ENCODE data around the gene GLRA2.
A peak's percentile ranks its signal among the peaks of the same experiment; 100 is the strongest.

Gene GLRA2

GRCh38 chrX:14506866-14507265 lies 22.5 kb upstream of the GLRA2 start:
- no peak overlapping the region for H2BK12ac ChIP-seq (ENCODE audit: low read length in 2 of 2)
- no peak overlapping the region for H3K4me2 ChIP-seq (ENCODE audit: low read length, poor library complexity, severe bottlenecking)
- no peak for DNase-seq
- no peak overlapping the region for H3K4me3 ChIP-seq (ENCODE audit: insufficient read depth in 1 of 2, low read depth in 1 of 2, low read length in 2 of 2)
- no peak overlapping the region for H4K8ac ChIP-seq (ENCODE audit: low read length)
- no peaks in the 10 kb centered on the region for H3K27me3 ChIP-seq (ENCODE audit: control insufficient read depth in 1 of 2, insufficient read depth in 1 of 2, low read length in 2 of 2)
- no peaks in the 10 kb centered on the region for H3K79me1 ChIP-seq (replicated peaks; ENCODE audit: low read length, poor library complexity, severe bottlenecking)
- no peak overlapping the region for H2BK120ac ChIP-seq (ENCODE audit: low read depth, low read length)
- no peak overlapping the region for H2AK5ac ChIP-seq (ENCODE audit: low read length, severe bottlenecking)
- H3K4ac ChIP-seq (ENCODE audit: low read depth in 1 of 2, low read length in 2 of 2), result no peak overlapping the region
- H3K4me1 ChIP-seq (ENCODE audit: control insufficient read depth, insufficient read depth, low read depth, low read length), result no peaks in the 10 kb centered on the region
- no peak overlapping the region for H3K23ac ChIP-seq (ENCODE audit: low read length in 2 of 2)
- no peaks in the 10 kb centered on the region for H3K36me3 ChIP-seq (ENCODE audit: control insufficient read depth in 1 of 2, insufficient read depth in 2 of 2, low read depth in 1 of 2, low read length in 2 of 2)
- H3K14ac ChIP-seq (ENCODE audit: low read length in 2 of 2), result no peak overlapping the region
- H3K18ac ChIP-seq (ENCODE audit: low read depth in 1 of 2, low read length in 2 of 2), result no peak overlapping the region
- H3K9me3 ChIP-seq (ENCODE audit: control insufficient read depth, low read length), result no peaks in the 10 kb centered on the region
- no peak overlapping the region for H3K27ac ChIP-seq (ENCODE audit: low read length, poor library complexity, severe bottlenecking)
- no peak overlapping the region for H2BK15ac ChIP-seq (ENCODE audit: low read depth, poor library complexity, severe bottlenecking)
- H3K9ac ChIP-seq (ENCODE audit: low read length), result no peak overlapping the region
- H2BK5ac ChIP-seq (ENCODE audit: low read depth, low read length, poor library complexity, severe bottlenecking), result no peak overlapping the region
- H4K91ac ChIP-seq (ENCODE audit: low read length), result no peak overlapping the region
- no peak overlapping the region for H2AFZ ChIP-seq (ENCODE audit: low read depth, low read length)

- H2AFZ ChIP-seq (ENCODE audit: low read depth, low read length), result no peak overlapping the region
- no peaks in the 10 kb centered on the region for H3K4me1 ChIP-seq (ENCODE audit: control insufficient read depth, insufficient read depth, low read depth, low read length)
- no peak overlapping the region for H3K4ac ChIP-seq (ENCODE audit: low read depth in 1 of 2, low read length in 2 of 2)
- H4K91ac ChIP-seq (ENCODE audit: low read length), result no peak overlapping the region
- H2AK5ac ChIP-seq (ENCODE audit: low read length, severe bottlenecking), result no peak overlapping the region
- WGBS, result 81% methylated on average over 3 of the region's 3 CpGs
- H4K8ac ChIP-seq (ENCODE audit: low read length), result no peak overlapping the region
- H3K4me3 ChIP-seq (ENCODE audit: insufficient read depth in 1 of 2, low read depth in 1 of 2, low read length in 2 of 2), result no peak overlapping the region
- no peak overlapping the region for H2BK120ac ChIP-seq (ENCODE audit: low read depth, low read length)
- H3K4me2 ChIP-seq (ENCODE audit: low read length, poor library complexity, severe bottlenecking), result no peak overlapping the region
- H3K23ac ChIP-seq (ENCODE audit: low read length in 2 of 2), result no peak overlapping the region
- H2BK12ac ChIP-seq (ENCODE audit: low read length in 2 of 2), result no peak overlapping the region
- no peak overlapping the region for H3K9ac ChIP-seq (ENCODE audit: low read length)
- no peak overlapping the region for H2BK5ac ChIP-seq (ENCODE audit: low read depth, low read length, poor library complexity, severe bottlenecking)
- no peaks in the 10 kb centered on the region for H3K36me3 ChIP-seq (ENCODE audit: control insufficient read depth in 1 of 2, insufficient read depth in 2 of 2, low read depth in 1 of 2, low read length in 2 of 2)
- H3K27me3 ChIP-seq (ENCODE audit: control insufficient read depth in 1 of 2, insufficient read depth in 1 of 2, low read length in 2 of 2), result no peaks in the 10 kb centered on the region
- no peak overlapping the region for H3K27ac ChIP-seq (ENCODE audit: low read length, poor library complexity, severe bottlenecking)
- H2BK15ac ChIP-seq (ENCODE audit: low read depth, poor library complexity, severe bottlenecking), result no peak overlapping the region
- H3K9me3 ChIP-seq (ENCODE audit: control insufficient read depth, low read length), result no peaks in the 10 kb centered on the region
- DNase-seq, result no peak
- H3K18ac ChIP-seq (ENCODE audit: low read depth in 1 of 2, low read length in 2 of 2), result no peak overlapping the region
- H3K79me1 ChIP-seq (replicated peaks; ENCODE audit: low read length, poor library complexity, severe bottlenecking), result no peaks in the 10 kb centered on the region
- no peak overlapping the region for H3K14ac ChIP-seq (ENCODE audit: low read length in 2 of 2)
These were observed 21.2 kb upstream of the GLRA2 start for GRCh38 chrX:14508025-14508690.

- Histone ChIP-seq H3K23ac (ENCODE audit: low read length in 2 of 2) (no peak overlapping the region), H2AFZ (ENCODE audit: low read depth, low read length) (no peak overlapping the region), H3K27ac (ENCODE audit: low read length, poor library complexity, severe bottlenecking) (no peak overlapping the region), H4K8ac (ENCODE audit: low read length) (no peak overlapping the region), H2AK5ac (ENCODE audit: low read length, severe bottlenecking) (no peak overlapping the region), H3K4me3 (ENCODE audit: insufficient read depth in 1 of 2, low read depth in 1 of 2, low read length in 2 of 2) (no peak overlapping the region), H4K91ac (ENCODE audit: low read length) (no peak overlapping the region), H3K4ac (ENCODE audit: low read depth in 1 of 2, low read length in 2 of 2) (no peak overlapping the region), H3K4me2 (ENCODE audit: low read length, poor library complexity, severe bottlenecking) (no peak overlapping the region), H3K79me1 (replicated peaks; ENCODE audit: low read length, poor library complexity, severe bottlenecking) (no peaks in the 10 kb centered on the region), H2BK5ac (ENCODE audit: low read depth, low read length, poor library complexity, severe bottlenecking) (no peak overlapping the region), H3K9me3 (ENCODE audit: control insufficient read depth, low read length) (no peaks in the 10 kb centered on the region), H3K36me3 (ENCODE audit: control insufficient read depth in 1 of 2, insufficient read depth in 2 of 2, low read depth in 1 of 2, low read length in 2 of 2) (no peaks in the 10 kb centered on the region), H2BK120ac (ENCODE audit: low read depth, low read length) (no peak overlapping the region), H3K18ac (ENCODE audit: low read depth in 1 of 2, low read length in 2 of 2) (no peak overlapping the region), H3K27me3 (ENCODE audit: control insufficient read depth in 1 of 2, insufficient read depth in 1 of 2, low read length in 2 of 2) (no peaks in the 10 kb centered on the region), H3K4me1 (ENCODE audit: control insufficient read depth, insufficient read depth, low read depth, low read length) (no peaks in the 10 kb centered on the region), H3K14ac (ENCODE audit: low read length in 2 of 2) (no peak overlapping the region), H2BK12ac (ENCODE audit: low read length in 2 of 2) (no peak overlapping the region), H3K9ac (ENCODE audit: low read length) (no peak overlapping the region), H2BK15ac (ENCODE audit: low read depth, poor library complexity, severe bottlenecking) (no peak overlapping the region)
- no peak for DNase-seq
- WGBS, result 77% methylated on average over 3 of the region's 4 CpGs
These were observed 19.8 kb upstream of the GLRA2 start for GRCh38 chrX:14509325-14510057.

GRCh38 chrX:14528629-14529289 lies 577 bp upstream of the GLRA2 start:
- Histone ChIP-seq H3K9me3 (ENCODE audit: control insufficient read depth, low read length) (no peaks in the 10 kb centered on the region), H3K27ac (ENCODE audit: low read length, poor library complexity, severe bottlenecking) (no peak overlapping the region), H3K23ac (ENCODE audit: low read length in 2 of 2) (no peak overlapping the region), H3K9ac (ENCODE audit: low read length) (no peak overlapping the region), H3K4me2 (ENCODE audit: low read length, poor library complexity, severe bottlenecking) (no peak overlapping the region), H3K27me3 (ENCODE audit: control insufficient read depth in 1 of 2, insufficient read depth in 1 of 2, low read length in 2 of 2) (no peaks in the 10 kb centered on the region), H3K18ac (ENCODE audit: low read depth in 1 of 2, low read length in 2 of 2) (no peak overlapping the region), H2BK5ac (ENCODE audit: low read depth, low read length, poor library complexity, severe bottlenecking) (no peak overlapping the region), H2AK5ac (ENCODE audit: low read length, severe bottlenecking) (no peak overlapping the region), H3K4me1 (ENCODE audit: control insufficient read depth, insufficient read depth, low read depth, low read length) (peaks cover 2% of the 10 kb centered on the region), H3K36me3 (ENCODE audit: control insufficient read depth in 1 of 2, insufficient read depth in 2 of 2, low read depth in 1 of 2, low read length in 2 of 2) (no peaks in the 10 kb centered on the region), H2BK12ac (ENCODE audit: low read length in 2 of 2) (no peak overlapping the region), H2BK15ac (ENCODE audit: low read depth, poor library complexity, severe bottlenecking) (no peak overlapping the region), H3K4ac (ENCODE audit: low read depth in 1 of 2, low read length in 2 of 2) (no peak overlapping the region), H2AFZ (ENCODE audit: low read depth, low read length) (no peak overlapping the region), H3K79me1 (replicated peaks; ENCODE audit: low read length, poor library complexity, severe bottlenecking) (no peaks in the 10 kb centered on the region), H4K91ac (ENCODE audit: low read length) (no peak overlapping the region), H3K4me3 (ENCODE audit: insufficient read depth in 1 of 2, low read depth in 1 of 2, low read length in 2 of 2) (peak overlapping the region in 1 of 2 experiments; percentile 48), H4K8ac (ENCODE audit: low read length) (no peak overlapping the region), H3K14ac (ENCODE audit: low read length in 2 of 2) (no peak overlapping the region), H2BK120ac (ENCODE audit: low read depth, low read length) (no peak overlapping the region)
- WGBS, result 10% methylated on average over 13 of the region's 14 CpGs
- peak; percentile 26 for DNase-seq
